Endothelial cell of umbilical vein (primary cell): Measurements from ENCODE around the gene SLC39A13. TPM values are rescaled to one million over a fixed set of nuclear protein-coding genes. Genes with fewer than 3 reads are reported as not detected.

ENCODE experiments used
- BruUV-seq: library from RNA; stranded (reverse); fragments of 400-500 nt; replicated peaks from 2 replicates; lab custom pipeline; 2021; lab: Mats Ljungman, UMichigan
- CTCF ChIA-PET: fragments of 300-600, 350-600 bp; sonication (Branson Sonifier 250); formaldehyde crosslinking; loops from one replicate; lab custom pipeline; 2021; ENCODE audit warnings: antibody characterized with exemption, inconsistent platforms; lab: Charles Lee
- POLR2A ChIA-PET: fragments of 300-600, 350-600 bp; sonication (Branson Sonifier 250); formaldehyde crosslinking; loops from one replicate; lab custom pipeline; 2021; ENCODE audit warnings: antibody characterized with exemption, inconsistent platforms; lab: Charles Lee
- DNase-seq: peaks from one replicate; pipeline ENCODE4 v3.0.0-alpha.2; 2011; ENCODE audit warnings: low read depth, low spot score
- FAIRE-seq: peaks from 2 replicates; lab custom pipeline; 2011; peaks lifted over from hg19 to GRCh38; lab: Jason Lieb, UNC
- H2AFZ ChIP-seq: 2 replicates; pipeline ENCODE4 v1.6.0; 2012; ENCODE audit warnings: low read depth, low read length, control low read depth, inconsistent platforms
- H3K27ac ChIP-seq: 2 replicates; pipeline ENCODE4 v1.5.1; 2011; ENCODE audit warnings: low read depth, mild to moderate bottlenecking, control low read depth, low read length, moderate library complexity; ENCODE audit not compliant: insufficient read depth
- H3K27me3 ChIP-seq, 2 experiments: 2 replicates each; pipeline versions ENCODE4 v1.6.0 to v1.6.1; 2011; ENCODE audit warnings: low read length in 2 of 2, mixed read lengths in 1 of 2; ENCODE audit not compliant: control insufficient read depth in 2 of 2, insufficient read depth in 2 of 2
- H3K36me3 ChIP-seq, 2 experiments: 2 replicates in 1 of 2; 3 replicates in 1 of 2; pipeline ENCODE4 v1.5.1; 2011; ENCODE audit warnings: low read length in 2 of 2, mild to moderate bottlenecking in 1 of 2, moderate library complexity in 1 of 2; ENCODE audit not compliant: control insufficient read depth in 2 of 2, insufficient read depth in 2 of 2; ENCODE audit errors: extremely low read depth in 1 of 2
- H3K4me1 ChIP-seq: 3 replicates; pipeline ENCODE4 v1.5.1; 2011; ENCODE audit warnings: mild to moderate bottlenecking, low read length; ENCODE audit not compliant: control insufficient read depth, insufficient read depth; ENCODE audit errors: extremely low read depth
- H3K4me2 ChIP-seq: 2 replicates; pipeline ENCODE4 v1.6.1; 2011; ENCODE audit warnings: low read length, control low read depth, mixed read lengths; ENCODE audit not compliant: insufficient read depth
- H3K4me3 ChIP-seq, 3 experiments: fragments of 200-600 bp in 1 of 3; sonication (generic), shearing (Covaris generic) in 1 of 3; replicated peaks in 1 of 3; 2 replicates each; pipeline ENCODE4 v1.5.1; 2011 to 2016; ENCODE audit warnings: control low read depth in 3 of 3, low read length in 3 of 3, mild to moderate bottlenecking in 2 of 3, inconsistent platforms in 1 of 3, low read depth in 1 of 3, moderate library complexity in 1 of 3; ENCODE audit not compliant: insufficient read depth in 1 of 3
- H3K79me2 ChIP-seq: 2 replicates; pipeline ENCODE4 v1.6.0; 2012; ENCODE audit warnings: low read length, inconsistent platforms; ENCODE audit not compliant: control insufficient read depth, insufficient read depth
- H3K9ac ChIP-seq: replicated peaks from 2 replicates; pipeline ENCODE3; 2011; ENCODE audit warnings: low read length, control low read depth; ENCODE audit not compliant: insufficient read depth; ENCODE audit errors: extremely low read depth
- H3K9me1 ChIP-seq: replicated peaks from 3 replicates; pipeline ENCODE4 v1.6.0; 2011; ENCODE audit warnings: mild to moderate bottlenecking, low read length; ENCODE audit not compliant: control insufficient read depth, insufficient read depth; ENCODE audit errors: extremely low read depth
- H3K9me3 ChIP-seq: replicated peaks from 2 replicates; pipeline ENCODE4 v1.5.1; 2012; ENCODE audit warnings: low read length, inconsistent platforms; ENCODE audit not compliant: control insufficient read depth, insufficient read depth
- H4K20me1 ChIP-seq: replicated peaks from 2 replicates; pipeline ENCODE3; 2011; ENCODE audit warnings: mild to moderate bottlenecking, low read length; ENCODE audit not compliant: control insufficient read depth, insufficient read depth; ENCODE audit errors: extremely low read depth
- EZH2 ChIP-seq: IDR thresholded peaks from 2 replicates; pipeline ENCODE4 v1.6.1; 2012; ENCODE audit warnings: borderline replicate concordance, low read depth, mild to moderate bottlenecking, moderate library complexity, low read length, inconsistent platforms; ENCODE audit not compliant: severe bottlenecking
- FOS ChIP-seq: IDR thresholded peaks from 2 replicates; pipeline ENCODE4 v1.6.1; 2011; ENCODE audit warnings: mild to moderate bottlenecking, low read length, moderate library complexity, borderline replicate concordance; ENCODE audit not compliant: insufficient read depth
- GATA2 ChIP-seq: IDR thresholded peaks from 2 replicates; pipeline ENCODE4 v1.7.0; 2011; ENCODE audit warnings: low read depth, mild to moderate bottlenecking, moderate library complexity, mixed read lengths, low read length; ENCODE audit not compliant: insufficient read length, insufficient read depth
- JUN ChIP-seq: IDR thresholded peaks from 2 replicates; pipeline ENCODE4 v1.6.1; 2011; ENCODE audit warnings: borderline replicate concordance, low read depth; ENCODE audit not compliant: insufficient read length, insufficient read depth
- MYC ChIP-seq: IDR thresholded peaks from one replicate; pipeline ENCODE4 v1.6.1; 2011; ENCODE audit warnings: mild to moderate bottlenecking, low read depth, low read length
- POLR2A ChIP-seq: IDR thresholded peaks from 2 replicates; pipeline ENCODE4 v1.6.1; 2012; ENCODE audit warnings: low read depth, mild to moderate bottlenecking, control low read depth, low read length
- POLR2AphosphoS5 ChIP-seq: IDR thresholded peaks from 2 replicates; pipeline ENCODE4 v1.6.1; 2012; ENCODE audit warnings: low read depth, mild to moderate bottlenecking, control low read depth, low read length, moderate library complexity; ENCODE audit not compliant: insufficient read depth
- dilution Hi-C: fragments of 300-500 bp; cut with MboI; formaldehyde crosslinking; loops from one replicate; pipeline ENCODE4 v1.15.0; 2019; ENCODE audit warnings: low sequenced_read_pairs; ENCODE audit not compliant: extremely low pct_ligation_motif_present
- intact Hi-C: fragments of 100-400 bp; cut with micrococcal nuclease; formaldehyde crosslinking; loops from one replicate; pipeline ENCODE4 v1.10.0; 2022
- polyA plus RNA-seq, 4 experiments: library from polyadenylated mRNA; depleted of rRNA in 3 of 4; stranded (reverse) in 3 of 4; unstranded in 1 of 4; fragments of >200 nt; gene quantifications; 2 replicates each; pipeline versions ENCODE4 v1.2.1 to v1.2.3, GENCODE V29; 2011 to 2012; ENCODE audit warnings: missing spikeins in 1 of 4
- total RNA-seq: library from RNA; stranded (reverse); gene quantifications from 2 replicates; pipeline ENCODE4 v1.2.3, GENCODE V29; 2021
- TF ChIP-seq, protein P1 (sequence below): IDR thresholded peaks from 2 replicates; pipeline ENCODE4 v1.6.1; 2011; ENCODE audit not compliant: insufficient read depth, insufficient read length
- TF ChIP-seq, protein P2 (sequence below), 2 donors: IDR thresholded peaks; 1 replicate in 1 of 2; 2 replicates in 1 of 2; pipeline ENCODE4 v1.5.1; 2011; ENCODE audit warnings: low read length in 2 of 2, mild to moderate bottlenecking in 2 of 2, moderate library complexity in 2 of 2, control low read depth in 1 of 2, inconsistent platforms in 1 of 2, low read depth in 1 of 2; ENCODE audit not compliant: insufficient read depth in 1 of 2; ENCODE audit errors: extremely low read depth in 1 of 2

SLC39A13 gene
- total and polyA plus RNA-seq, 2 donors (not counting 3 experiments of a cell fraction or from before 2014, with no cell fraction given), result 91.9 to 94.3 TPM

DNA sequence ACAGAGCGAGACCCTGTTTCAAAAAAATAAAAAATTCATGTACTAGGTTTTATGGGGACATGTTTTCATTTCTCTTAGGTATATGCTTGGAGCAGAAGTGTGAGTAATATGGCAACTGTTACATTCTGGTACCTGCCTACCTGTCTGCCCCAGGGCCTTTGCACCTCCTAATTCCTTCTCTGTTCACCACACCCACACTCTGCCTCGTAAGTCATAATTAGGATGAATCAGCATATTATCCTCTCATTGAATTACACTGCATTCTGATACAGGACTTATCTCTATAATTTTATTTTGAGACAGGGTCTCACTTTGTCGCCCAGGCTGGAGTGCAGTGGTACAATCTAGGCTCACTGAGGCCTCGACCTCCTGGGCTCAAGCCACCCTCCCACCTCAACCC, 43.6 kb downstream of the SLC39A13 start:
- no peaks in the 10 kb centered on the region for H3K4me1 ChIP-seq
- no peak overlapping the region for H3K4me2 ChIP-seq
- H3K79me2 ChIP-seq, result no peaks in the 10 kb centered on the region
- no peak overlapping the region for H2AFZ ChIP-seq
- no peaks in the 10 kb centered on the region for H3K9me1 ChIP-seq
- no peaks in the 10 kb centered on the region for H4K20me1 ChIP-seq
- no peaks in the 10 kb centered on the region for H3K9me3 ChIP-seq
- H3K4me3 ChIP-seq, result no peak overlapping the region
- H3K36me3 ChIP-seq, result peaks cover 0 to 2% of the 10 kb centered on the region in 2 experiments
- DNase-seq, result no peak
- H3K9ac ChIP-seq, result no peak overlapping the region
- no peak overlapping the region for H3K27ac ChIP-seq
- dilution Hi-C loops, result no loop called here
- BruUV-seq, result no TSS peak
- H3K27me3 ChIP-seq, result no peaks in the 10 kb centered on the region
- POLR2A ChIA-PET, result no interaction called here
- CTCF ChIA-PET, result no interaction called here
- intact Hi-C loops, result no loop called here
- TF ChIP-seq, protein P1, sequence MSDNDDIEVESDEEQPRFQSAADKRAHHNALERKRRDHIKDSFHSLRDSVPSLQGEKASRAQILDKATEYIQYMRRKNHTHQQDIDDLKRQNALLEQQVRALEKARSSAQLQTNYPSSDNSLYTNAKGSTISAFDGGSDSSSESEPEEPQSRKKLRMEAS, result no peak
- TF ChIP-seq POLR2AphosphoS5 (no peak), JUN (no peak), EZH2 (no peak), GATA2 (no peak), MYC (no peak), FOS (no peak), POLR2A (no peak)
- TF ChIP-seq, protein P2, sequence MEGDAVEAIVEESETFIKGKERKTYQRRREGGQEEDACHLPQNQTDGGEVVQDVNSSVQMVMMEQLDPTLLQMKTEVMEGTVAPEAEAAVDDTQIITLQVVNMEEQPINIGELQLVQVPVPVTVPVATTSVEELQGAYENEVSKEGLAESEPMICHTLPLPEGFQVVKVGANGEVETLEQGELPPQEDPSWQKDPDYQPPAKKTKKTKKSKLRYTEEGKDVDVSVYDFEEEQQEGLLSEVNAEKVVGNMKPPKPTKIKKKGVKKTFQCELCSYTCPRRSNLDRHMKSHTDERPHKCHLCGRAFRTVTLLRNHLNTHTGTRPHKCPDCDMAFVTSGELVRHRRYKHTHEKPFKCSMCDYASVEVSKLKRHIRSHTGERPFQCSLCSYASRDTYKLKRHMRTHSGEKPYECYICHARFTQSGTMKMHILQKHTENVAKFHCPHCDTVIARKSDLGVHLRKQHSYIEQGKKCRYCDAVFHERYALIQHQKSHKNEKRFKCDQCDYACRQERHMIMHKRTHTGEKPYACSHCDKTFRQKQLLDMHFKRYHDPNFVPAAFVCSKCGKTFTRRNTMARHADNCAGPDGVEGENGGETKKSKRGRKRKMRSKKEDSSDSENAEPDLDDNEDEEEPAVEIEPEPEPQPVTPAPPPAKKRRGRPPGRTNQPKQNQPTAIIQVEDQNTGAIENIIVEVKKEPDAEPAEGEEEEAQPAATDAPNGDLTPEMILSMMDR (IDR thresholded peaks at IDR 0.05; ENCODE audit: extremely low read depth in 1 of 2, insufficient read depth in 1 of 2, low read depth in 1 of 2, low read length in 2 of 2), result no peak
- no peak for FAIRE-seq
